ENCODE data around the gene EWSR1.

The EWSR1 gene

GRCh38 chr22:29275167-29275566 lies 7.1 kb downstream of the EWSR1 start:
- H3K9ac ChIP-seq (ENCODE audit: low read depth, low read length, poor library complexity, severe bottlenecking) = no peak overlapping the region
- peaks cover 96% of the 10 kb centered on the region for H4K20me1 ChIP-seq (ENCODE audit: insufficient read depth, low read length, poor library complexity, severe bottlenecking)
- peaks cover 100% of the 10 kb centered on the region for H3K79me2 ChIP-seq (ENCODE audit: insufficient read depth, low read length)
- no peak overlapping the region for H2AFZ ChIP-seq (ENCODE audit: low read length)
- no peaks in the 10 kb centered on the region for H3K9me2 ChIP-seq (replicated peaks; ENCODE audit: low read depth, low read length)
- TF ChIP-seq, protein P1, sequence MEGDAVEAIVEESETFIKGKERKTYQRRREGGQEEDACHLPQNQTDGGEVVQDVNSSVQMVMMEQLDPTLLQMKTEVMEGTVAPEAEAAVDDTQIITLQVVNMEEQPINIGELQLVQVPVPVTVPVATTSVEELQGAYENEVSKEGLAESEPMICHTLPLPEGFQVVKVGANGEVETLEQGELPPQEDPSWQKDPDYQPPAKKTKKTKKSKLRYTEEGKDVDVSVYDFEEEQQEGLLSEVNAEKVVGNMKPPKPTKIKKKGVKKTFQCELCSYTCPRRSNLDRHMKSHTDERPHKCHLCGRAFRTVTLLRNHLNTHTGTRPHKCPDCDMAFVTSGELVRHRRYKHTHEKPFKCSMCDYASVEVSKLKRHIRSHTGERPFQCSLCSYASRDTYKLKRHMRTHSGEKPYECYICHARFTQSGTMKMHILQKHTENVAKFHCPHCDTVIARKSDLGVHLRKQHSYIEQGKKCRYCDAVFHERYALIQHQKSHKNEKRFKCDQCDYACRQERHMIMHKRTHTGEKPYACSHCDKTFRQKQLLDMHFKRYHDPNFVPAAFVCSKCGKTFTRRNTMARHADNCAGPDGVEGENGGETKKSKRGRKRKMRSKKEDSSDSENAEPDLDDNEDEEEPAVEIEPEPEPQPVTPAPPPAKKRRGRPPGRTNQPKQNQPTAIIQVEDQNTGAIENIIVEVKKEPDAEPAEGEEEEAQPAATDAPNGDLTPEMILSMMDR (conservative IDR thresholded peaks at IDR 0.05; ENCODE audit: low read length) = no peak
- no peak for TF ChIP-seq EZH2phosphoT487 (IDR thresholded peaks at IDR 0.05; ENCODE audit: borderline replicate concordance)
- peaks cover 79% of the 10 kb centered on the region for H3K4me1 ChIP-seq (ENCODE audit: insufficient read depth, low read length, poor library complexity, severe bottlenecking)
- H3K27me3 ChIP-seq (ENCODE audit: insufficient read depth, low read length, poor library complexity, severe bottlenecking) = no peaks in the 10 kb centered on the region
- H3K4me3 ChIP-seq (ENCODE audit: low read length, poor library complexity, severe bottlenecking) = peak overlapping the region; percentile 94
- peaks cover 86% of the 10 kb centered on the region for H3K36me3 ChIP-seq (ENCODE audit: insufficient read depth, low read length)
- H3F3A ChIP-seq (ENCODE audit: low read depth) = no peaks in the 10 kb centered on the region
- no peaks in the 10 kb centered on the region for H3K9me3 ChIP-seq (ENCODE audit: insufficient read depth, low read depth, low read length)
- H3K4me2 ChIP-seq (ENCODE audit: low read depth, low read length, poor library complexity, severe bottlenecking) = peak overlapping the region; percentile 100

GRCh38 chr22:29275819-29276565 lies 7.9 kb downstream of the EWSR1 start:
- H2AFZ ChIP-seq (ENCODE audit: low read length) = no peak overlapping the region
- peak overlapping the region; percentile 100 for H3K4me2 ChIP-seq (ENCODE audit: low read depth, low read length, poor library complexity, severe bottlenecking)
- TF ChIP-seq, protein P1 (conservative IDR thresholded peaks at IDR 0.05; ENCODE audit: low read length) = no peak
- no peak for TF ChIP-seq EZH2phosphoT487 (IDR thresholded peaks at IDR 0.05; ENCODE audit: borderline replicate concordance)
- H3K4me3 ChIP-seq (ENCODE audit: low read length, poor library complexity, severe bottlenecking) = peak overlapping the region; percentile 94
- no peaks in the 10 kb centered on the region for H3K9me3 ChIP-seq (ENCODE audit: insufficient read depth, low read depth, low read length)
- H3K9ac ChIP-seq (ENCODE audit: low read depth, low read length, poor library complexity, severe bottlenecking) = peak overlapping the region; percentile 10
- H4K20me1 ChIP-seq (ENCODE audit: insufficient read depth, low read length, poor library complexity, severe bottlenecking) = peaks cover 94% of the 10 kb centered on the region
- peaks cover 91% of the 10 kb centered on the region for H3K36me3 ChIP-seq (ENCODE audit: insufficient read depth, low read length)
- no peaks in the 10 kb centered on the region for H3K9me2 ChIP-seq (replicated peaks; ENCODE audit: low read depth, low read length)
- no peaks in the 10 kb centered on the region for H3F3A ChIP-seq (ENCODE audit: low read depth)
- peaks cover 71% of the 10 kb centered on the region for H3K4me1 ChIP-seq (ENCODE audit: insufficient read depth, low read length, poor library complexity, severe bottlenecking)
- H3K27me3 ChIP-seq (ENCODE audit: insufficient read depth, low read length, poor library complexity, severe bottlenecking) = no peaks in the 10 kb centered on the region
- H3K79me2 ChIP-seq (ENCODE audit: insufficient read depth, low read length) = peaks cover 99% of the 10 kb centered on the region

- Histone ChIP-seq H3K36me3 (ENCODE audit: insufficient read depth, low read length) (peaks cover 94% of the 10 kb centered on the region), H3K9ac (ENCODE audit: low read depth, low read length, poor library complexity, severe bottlenecking) (no peak overlapping the region), H4K20me1 (ENCODE audit: insufficient read depth, low read length, poor library complexity, severe bottlenecking) (peaks cover 88% of the 10 kb centered on the region), H3K79me2 (ENCODE audit: insufficient read depth, low read length) (peaks cover 95% of the 10 kb centered on the region), H2AFZ (ENCODE audit: low read length) (no peak overlapping the region), H3K9me3 (ENCODE audit: insufficient read depth, low read depth, low read length) (no peaks in the 10 kb centered on the region), H3K4me2 (ENCODE audit: low read depth, low read length, poor library complexity, severe bottlenecking) (peak overlapping the region; percentile 100), H3K4me3 (ENCODE audit: low read length, poor library complexity, severe bottlenecking) (no peak overlapping the region), H3K4me1 (ENCODE audit: insufficient read depth, low read length, poor library complexity, severe bottlenecking) (peaks cover 52% of the 10 kb centered on the region), H3K9me2 (replicated peaks; ENCODE audit: low read depth, low read length) (no peaks in the 10 kb centered on the region), H3F3A (ENCODE audit: low read depth) (no peaks in the 10 kb centered on the region), H3K27me3 (ENCODE audit: insufficient read depth, low read length, poor library complexity, severe bottlenecking) (no peaks in the 10 kb centered on the region)
- TF ChIP-seq, protein P1 (conservative IDR thresholded peaks at IDR 0.05; ENCODE audit: low read length) = no peak
- TF ChIP-seq EZH2phosphoT487 (IDR thresholded peaks at IDR 0.05; ENCODE audit: borderline replicate concordance) = no peak
Measured at GRCh38 chr22:29277927-29278326, 9.9 kb downstream of the EWSR1 start.

All from Loucy (cell line).